ENCODE data around the gene DIS3L.

GRCh38 chr15:66278671-66279070, 14.7 kb upstream of the DIS3L start:
- no peak for TF ChIP-seq CTCF (IDR thresholded peaks at IDR 0.05; ENCODE audit: insufficient read depth, low read depth, low read length)
- TF ChIP-seq EZH2 (IDR thresholded peaks at IDR 0.05; ENCODE audit: insufficient read depth, low read length): no peak

Data from astrocyte (in vitro differentiated cells and primary cell).